Fibroblast of pulmonary artery (primary cell): ENCODE data around the gene TWIST2.

Source experiments
- DNase-seq: peaks from one replicate; pipeline ENCODE4 v3.0.0-alpha.2; 2010; ENCODE audit warnings: low read depth
- H3K4me3 ChIP-seq: replicated peaks from 2 replicates; pipeline ENCODE4 v1.5.1; 2011; ENCODE audit warnings: low read depth, mild to moderate bottlenecking, control low read depth, low read length, moderate library complexity
- TF ChIP-seq, protein P1 (sequence below): IDR thresholded peaks from 2 replicates; pipeline ENCODE4 v1.5.1; 2011; ENCODE audit warnings: mild to moderate bottlenecking, control low read depth, low read length, inconsistent platforms; ENCODE audit errors: missing control alignments

The TWIST2 gene

DNA sequence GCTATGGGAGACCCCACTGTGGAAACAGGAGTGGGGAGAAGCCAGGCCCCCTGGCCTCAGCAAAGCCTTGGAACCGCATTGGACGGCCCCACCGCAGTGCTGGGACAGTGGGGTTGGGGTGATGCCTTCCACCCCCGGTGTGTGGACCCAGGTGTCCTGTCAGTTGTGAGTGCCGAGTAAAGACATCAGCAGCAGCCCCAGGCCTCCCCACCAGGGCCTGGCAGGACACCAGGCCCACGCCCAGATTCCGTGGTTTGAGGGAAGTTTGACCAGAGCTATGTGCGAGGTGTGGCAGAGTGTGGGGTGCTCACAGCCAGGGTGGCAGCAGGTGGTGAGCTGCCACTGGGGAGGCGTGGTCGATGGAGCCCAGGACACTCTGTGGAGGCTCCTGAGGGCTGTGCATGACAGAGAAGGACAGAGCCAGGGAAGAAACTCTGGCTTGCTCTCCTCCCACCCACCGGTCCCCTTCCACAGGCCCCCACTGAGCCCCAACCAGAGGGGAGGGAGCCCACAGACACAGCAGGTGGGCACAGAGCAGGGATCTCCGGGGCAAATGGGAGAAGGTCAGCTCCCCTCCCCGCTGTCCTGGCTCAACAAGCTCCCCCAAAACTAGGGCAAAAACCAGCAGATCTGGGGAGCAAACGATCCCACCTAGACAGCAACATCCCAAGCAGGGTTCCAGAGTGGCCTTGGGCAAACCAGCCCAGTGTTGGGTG, 69.1 kb downstream of the TWIST2 start:
- DNase-seq, result no peak
- TF ChIP-seq, protein P1, sequence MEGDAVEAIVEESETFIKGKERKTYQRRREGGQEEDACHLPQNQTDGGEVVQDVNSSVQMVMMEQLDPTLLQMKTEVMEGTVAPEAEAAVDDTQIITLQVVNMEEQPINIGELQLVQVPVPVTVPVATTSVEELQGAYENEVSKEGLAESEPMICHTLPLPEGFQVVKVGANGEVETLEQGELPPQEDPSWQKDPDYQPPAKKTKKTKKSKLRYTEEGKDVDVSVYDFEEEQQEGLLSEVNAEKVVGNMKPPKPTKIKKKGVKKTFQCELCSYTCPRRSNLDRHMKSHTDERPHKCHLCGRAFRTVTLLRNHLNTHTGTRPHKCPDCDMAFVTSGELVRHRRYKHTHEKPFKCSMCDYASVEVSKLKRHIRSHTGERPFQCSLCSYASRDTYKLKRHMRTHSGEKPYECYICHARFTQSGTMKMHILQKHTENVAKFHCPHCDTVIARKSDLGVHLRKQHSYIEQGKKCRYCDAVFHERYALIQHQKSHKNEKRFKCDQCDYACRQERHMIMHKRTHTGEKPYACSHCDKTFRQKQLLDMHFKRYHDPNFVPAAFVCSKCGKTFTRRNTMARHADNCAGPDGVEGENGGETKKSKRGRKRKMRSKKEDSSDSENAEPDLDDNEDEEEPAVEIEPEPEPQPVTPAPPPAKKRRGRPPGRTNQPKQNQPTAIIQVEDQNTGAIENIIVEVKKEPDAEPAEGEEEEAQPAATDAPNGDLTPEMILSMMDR, result no peak
- no peak overlapping the region for H3K4me3 ChIP-seq

DNA sequence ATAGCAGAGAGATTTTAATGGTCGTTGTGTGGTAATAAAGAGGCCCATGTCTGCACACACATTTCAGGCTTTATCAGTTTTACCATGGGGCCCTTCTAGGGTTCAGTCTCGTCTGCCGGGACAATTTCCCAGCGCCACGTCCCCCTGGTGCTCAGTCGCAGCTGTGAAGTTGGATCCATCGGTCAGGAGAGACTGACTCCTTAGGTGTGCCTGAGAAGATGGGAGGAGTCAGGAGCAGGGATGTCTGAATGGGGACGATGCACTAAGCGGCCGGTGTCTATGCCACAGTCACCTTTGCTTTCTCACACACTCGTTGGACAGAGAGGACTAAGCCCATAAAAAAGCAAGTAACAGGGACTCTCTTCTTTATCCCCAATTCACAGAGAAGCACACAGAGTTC, 71.4 kb downstream of the TWIST2 start:
- TF ChIP-seq, protein P1, result no peak
- no peak for DNase-seq
- H3K4me3 ChIP-seq, result no peak overlapping the region

DNA sequence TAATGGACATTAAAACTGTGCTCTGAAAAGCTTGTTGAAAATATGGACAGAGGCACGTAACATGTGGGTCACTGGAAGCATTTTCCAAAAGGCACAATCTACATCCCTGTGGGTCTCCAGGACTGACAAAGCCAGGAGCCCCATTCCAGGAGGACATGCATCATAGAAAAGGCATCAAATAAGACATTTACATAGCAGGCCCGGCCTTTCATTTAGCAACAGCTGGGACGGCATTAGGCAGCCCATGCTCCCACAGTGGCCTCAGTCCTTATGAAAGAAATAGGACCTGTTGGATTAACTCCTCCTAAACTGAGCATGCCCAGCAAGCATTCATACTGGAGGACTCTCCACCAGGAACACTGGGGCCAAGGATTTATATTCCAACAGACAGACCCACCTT, 72.2 kb downstream of the TWIST2 start:
- H3K4me3 ChIP-seq, result no peak overlapping the region
- DNase-seq, result no peak
- TF ChIP-seq, protein P1, result no peak

DNA sequence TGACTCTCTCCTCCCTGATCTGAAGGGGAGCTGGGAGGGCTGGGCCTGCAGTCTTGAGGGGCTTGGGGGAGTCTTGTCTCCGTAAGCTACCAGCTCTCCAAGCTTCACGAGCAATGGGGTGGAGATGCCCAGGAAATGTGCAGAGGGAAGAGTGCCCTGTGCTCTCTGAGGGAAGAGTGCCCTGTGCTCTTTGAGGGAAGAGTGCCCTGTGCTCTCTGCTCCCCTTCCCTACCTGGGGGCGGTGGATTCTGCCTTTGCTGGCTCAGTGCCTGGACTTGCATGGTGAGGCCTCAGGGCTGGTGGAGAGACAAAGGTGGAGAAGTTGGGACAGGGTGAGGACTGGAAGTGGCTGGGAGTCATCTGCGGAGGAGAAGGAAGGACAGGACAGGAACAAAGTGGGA, 72.7 kb downstream of the TWIST2 start:
- no peak for DNase-seq
- no peak overlapping the region for H3K4me3 ChIP-seq
- TF ChIP-seq, protein P1, result no peak

- no peak for DNase-seq
- H3K4me3 ChIP-seq, result no peak overlapping the region
- TF ChIP-seq, protein P1, result no peak
Measured at GRCh38 chr2:238921259-238921658, 73.4 kb downstream of the TWIST2 start.

DNA sequence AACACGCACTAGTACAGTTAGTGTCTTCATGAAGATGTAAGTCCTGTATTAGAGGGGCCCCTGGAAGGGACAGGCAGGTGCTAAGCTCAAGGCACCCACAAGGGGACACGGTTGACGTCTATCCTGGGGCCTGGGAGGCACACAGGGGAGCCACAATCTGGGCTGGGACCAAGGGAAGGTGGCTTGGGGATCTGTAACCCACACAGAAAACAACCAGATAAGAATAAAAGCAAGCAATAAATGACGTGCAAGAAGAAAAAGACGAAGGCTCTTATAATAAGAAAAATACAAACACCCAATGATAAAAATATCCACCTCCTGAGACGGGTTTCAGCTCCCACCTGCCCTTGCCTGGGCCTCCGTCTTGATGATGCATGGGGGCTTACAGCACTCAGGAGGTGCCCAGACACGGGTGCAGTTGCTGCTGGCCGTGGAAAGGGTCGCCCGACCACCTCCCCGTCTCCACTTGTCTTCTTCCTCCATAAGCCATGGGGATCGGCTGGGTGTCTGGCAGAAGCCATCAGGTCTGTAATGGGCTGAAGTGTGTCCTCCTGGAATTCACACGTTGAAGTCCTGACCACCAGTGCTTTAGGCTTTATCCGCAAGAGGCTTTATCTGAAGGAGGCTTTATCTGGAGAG, 73.9 kb downstream of the TWIST2 start:
- H3K4me3 ChIP-seq, result no peak overlapping the region
- TF ChIP-seq, protein P1, result no peak
- DNase-seq, result no peak

- TF ChIP-seq, protein P1, result no peak
- DNase-seq, result no peak
- H3K4me3 ChIP-seq, result no peak overlapping the region
Measured at GRCh38 chr2:238922435-238922834, 74.5 kb downstream of the TWIST2 start.
